ENCODE measurements around the gene PADI1.

The PADI1 gene

GRCh38 chr1:17274186-17275170 is 69.5 kb downstream of the PADI1 start:
- peak; percentile 43 to 54 for DNase-seq

- DNase-seq = no peak
Measured at GRCh38 chr1:17276568-17276967, 71.6 kb downstream of the PADI1 start.

- no peak for DNase-seq
Measured at GRCh38 chr1:17277511-17278159, 72.7 kb downstream of the PADI1 start.

GRCh38 chr1:17278996-17279830 is 74.3 kb downstream of the PADI1 start:
- DNase-seq = no peak

GRCh38 chr1:17280436-17280835 is 75.5 kb downstream of the PADI1 start:
- DNase-seq = no peak

- no peak for DNase-seq
Measured at GRCh38 chr1:17280894-17281293, 76.0 kb downstream of the PADI1 start.

- DNase-seq = no peak
Measured at GRCh38 chr1:17281775-17282181, 76.8 kb downstream of the PADI1 start.

GRCh38 chr1:17282836-17283235 is 77.9 kb downstream of the PADI1 start:
- DNase-seq = no peak

GRCh38 chr1:17286646-17287045 is 81.7 kb downstream of the PADI1 start:
- DNase-seq = no peak

GRCh38 chr1:17287130-17287776 is 82.3 kb downstream of the PADI1 start:
- DNase-seq = no peak

- DNase-seq = no peak
Measured at GRCh38 chr1:17289721-17290120, 84.8 kb downstream of the PADI1 start.

- no peak for DNase-seq
Measured at GRCh38 chr1:17290553-17290952, 85.6 kb downstream of the PADI1 start.

GRCh38 chr1:17292299-17293160 is 87.6 kb downstream of the PADI1 start:
- DNase-seq = no peak

GRCh38 chr1:17293681-17294425 is 88.9 kb downstream of the PADI1 start:
- no peak for DNase-seq

- no peak for DNase-seq
Measured at GRCh38 chr1:17295292-17295691, 90.4 kb downstream of the PADI1 start.
